GM18508 (cell line): ENCODE data around the gene ATRIP.

Experiments
- ATAC-seq: cut with Tn5 transposase; IDR thresholded peaks from one replicate; pipeline ENCODE4 v1.9.1; 2021; ENCODE audit warnings: moderate number of reproducible peaks; ENCODE audit not compliant: insufficient read depth, unreplicated experiment

ATRIP gene

GRCh38 chr3:48409291-48410201 is 37.0 kb upstream of the ATRIP start:
- no peak for ATAC-seq

- no peak for ATAC-seq
Measured at GRCh38 chr3:48410205-48411040, 36.1 kb upstream of the ATRIP start.

DNA sequence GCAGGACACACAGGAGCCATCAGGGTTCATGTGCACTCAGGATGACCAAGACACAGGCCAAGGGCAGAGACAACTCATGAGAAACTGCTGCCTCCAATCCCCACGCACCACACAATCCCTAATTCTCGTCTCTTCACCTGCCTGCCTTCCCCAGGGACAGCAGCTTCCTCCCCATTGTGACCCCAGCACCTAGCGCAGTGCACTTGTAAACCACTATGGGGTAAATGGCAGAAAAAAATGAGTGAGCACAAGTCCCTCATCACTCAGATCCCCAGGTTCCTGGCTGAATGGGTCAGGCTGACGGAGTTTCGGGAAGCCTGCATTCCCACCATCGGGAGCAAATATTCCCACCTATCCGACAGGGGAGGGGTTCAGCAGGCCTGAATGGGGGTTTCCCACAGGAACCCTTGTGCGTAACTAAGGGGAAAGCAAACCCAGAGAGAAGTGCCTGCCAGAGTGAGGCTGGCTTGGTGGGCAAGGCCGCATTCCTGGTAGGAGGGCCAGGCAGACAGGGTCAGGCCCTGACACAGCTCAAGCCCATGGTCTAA is 35.4 kb upstream of the ATRIP start:
- no peak for ATAC-seq

DNA sequence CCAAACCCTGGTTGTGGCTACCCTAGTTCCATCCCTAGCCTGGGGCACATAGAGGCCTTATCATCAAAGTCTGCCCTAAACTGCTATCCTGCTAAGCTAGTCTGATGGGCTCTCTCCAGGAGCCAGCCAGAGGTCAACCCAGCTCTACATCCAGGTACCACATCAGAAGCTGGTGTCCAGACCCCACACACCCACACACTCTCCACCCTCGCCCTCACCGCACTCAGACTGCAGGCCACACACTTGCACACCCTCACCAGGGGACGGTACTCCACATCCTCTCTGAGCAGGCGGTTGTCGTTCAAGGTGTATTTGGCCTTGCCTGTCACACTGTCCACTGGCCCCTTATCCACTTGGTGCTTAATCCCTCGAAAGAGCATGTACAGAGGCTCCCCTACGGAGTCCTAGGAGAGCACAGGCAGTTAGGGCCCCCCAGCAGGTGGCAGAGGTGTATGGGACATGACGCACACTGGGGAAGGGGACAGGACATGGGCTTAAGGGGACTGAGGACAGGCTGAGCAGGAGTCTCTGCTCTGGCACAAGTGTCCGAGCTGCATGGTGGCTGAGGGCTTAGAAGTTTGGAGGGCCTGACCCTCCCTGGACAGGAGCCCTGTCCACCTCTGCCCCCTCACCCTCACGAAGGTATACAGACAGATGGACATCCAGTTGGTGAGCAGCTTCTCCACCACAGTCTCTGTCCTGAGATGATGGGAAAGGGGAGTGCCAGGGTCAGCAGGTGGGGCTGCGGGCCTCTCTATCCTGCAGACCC is 34.7 kb upstream of the ATRIP start:
- ATAC-seq = no peak

- no peak for ATAC-seq
Measured at GRCh38 chr3:48412375-48413001, 34.0 kb upstream of the ATRIP start.

DNA sequence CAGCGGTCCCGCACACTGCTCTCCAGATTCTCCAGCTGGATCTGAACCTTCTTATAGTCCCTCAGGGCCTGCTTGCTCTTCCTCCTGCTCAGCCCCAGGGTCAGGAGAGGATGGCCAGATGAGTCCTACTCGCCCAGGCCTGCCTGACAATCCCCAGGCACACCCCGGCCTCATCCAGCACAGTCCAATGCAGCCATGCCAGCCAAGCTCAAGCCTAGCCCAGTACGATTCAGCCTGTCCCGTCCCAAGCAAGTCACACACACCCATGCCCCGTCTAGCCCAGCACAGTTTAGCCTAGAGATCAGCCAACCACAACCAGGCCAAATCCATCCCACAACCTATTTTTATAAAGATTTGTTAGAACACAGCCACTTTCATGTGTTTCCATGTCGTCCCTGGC is 33.5 kb upstream of the ATRIP start:
- no peak for ATAC-seq

DNA sequence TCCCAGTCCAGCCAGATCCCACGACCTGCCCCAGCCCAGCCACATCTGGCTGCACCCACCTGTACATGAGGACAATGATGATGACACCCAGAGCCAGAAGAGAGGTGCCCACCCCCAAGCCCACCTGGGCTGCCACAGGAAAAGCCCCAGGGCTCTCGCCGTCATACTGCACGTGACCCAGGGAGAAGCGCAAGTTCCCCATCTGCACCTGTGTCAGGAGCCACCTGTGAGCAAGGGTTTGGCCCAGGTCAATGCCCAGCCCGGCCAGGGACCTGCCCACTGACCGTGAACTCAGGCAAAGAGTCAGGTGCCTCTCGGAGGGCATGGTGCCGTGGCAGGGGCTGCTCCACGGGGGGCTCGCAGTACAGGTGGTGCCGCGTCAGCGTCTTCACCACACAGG is 32.9 kb upstream of the ATRIP start:
- no peak for ATAC-seq

- ATAC-seq = no peak
Measured at GRCh38 chr3:48414376-48415250, 31.9 kb upstream of the ATRIP start.

DNA sequence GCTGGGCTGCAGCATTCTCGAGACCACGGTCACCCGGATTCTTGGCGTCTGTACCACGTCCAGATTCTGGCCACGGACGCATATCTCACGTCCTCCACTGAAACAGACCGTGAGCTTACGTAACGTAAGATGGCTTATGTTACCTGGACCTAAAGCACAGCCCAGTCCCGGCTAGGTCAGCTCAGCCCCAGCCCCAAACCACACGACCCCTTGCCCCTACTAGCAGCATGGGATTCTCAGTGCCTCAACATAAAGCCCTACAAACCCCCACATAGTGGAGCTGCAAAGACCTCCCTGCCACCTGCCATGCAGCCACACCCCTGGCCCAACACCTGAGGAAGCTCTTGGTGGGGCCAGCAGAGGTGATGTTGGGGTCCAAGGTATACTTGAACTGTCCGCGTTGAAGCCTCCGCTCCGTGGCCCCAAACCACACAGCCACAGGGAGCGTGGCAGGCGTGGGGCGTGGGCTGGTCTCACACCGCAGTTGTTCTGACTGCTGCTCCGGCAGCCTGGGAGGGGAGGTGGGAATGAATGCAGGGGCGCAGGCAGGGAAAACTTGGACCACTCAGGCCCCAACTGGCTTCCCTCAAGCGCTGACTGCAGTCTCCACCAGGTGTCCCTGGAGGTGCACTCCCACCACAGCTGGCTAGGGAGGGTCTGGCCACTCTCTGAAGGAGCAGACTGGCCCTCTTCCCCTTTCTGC is 31.1 kb upstream of the ATRIP start:
- ATAC-seq = no peak

DNA sequence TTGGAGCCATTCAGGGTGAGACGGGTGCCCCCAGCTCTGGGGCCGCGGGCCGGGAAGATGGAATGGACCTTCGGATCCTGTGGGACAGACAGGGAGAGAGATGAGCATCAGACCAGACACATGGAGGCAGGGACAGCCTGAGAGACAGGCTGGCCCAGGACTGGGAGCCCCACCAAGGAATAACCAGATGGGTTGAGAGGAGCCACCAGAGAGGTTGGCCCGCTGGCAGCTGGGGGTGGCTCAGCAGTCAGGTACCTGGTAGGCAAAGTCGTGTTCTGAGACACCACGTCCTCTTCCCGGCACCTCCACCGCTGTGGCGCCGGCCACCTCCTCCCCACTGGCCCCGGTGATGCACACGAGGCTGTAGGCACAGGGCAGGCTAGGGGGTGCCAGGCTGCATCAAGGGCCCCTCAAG is 30.4 kb upstream of the ATRIP start:
- ATAC-seq = no peak

- ATAC-seq = no peak
Measured at GRCh38 chr3:48416546-48416945, 30.0 kb upstream of the ATRIP start.

GRCh38 chr3:48417529-48418108 is 28.9 kb upstream of the ATRIP start:
- no peak for ATAC-seq

DNA sequence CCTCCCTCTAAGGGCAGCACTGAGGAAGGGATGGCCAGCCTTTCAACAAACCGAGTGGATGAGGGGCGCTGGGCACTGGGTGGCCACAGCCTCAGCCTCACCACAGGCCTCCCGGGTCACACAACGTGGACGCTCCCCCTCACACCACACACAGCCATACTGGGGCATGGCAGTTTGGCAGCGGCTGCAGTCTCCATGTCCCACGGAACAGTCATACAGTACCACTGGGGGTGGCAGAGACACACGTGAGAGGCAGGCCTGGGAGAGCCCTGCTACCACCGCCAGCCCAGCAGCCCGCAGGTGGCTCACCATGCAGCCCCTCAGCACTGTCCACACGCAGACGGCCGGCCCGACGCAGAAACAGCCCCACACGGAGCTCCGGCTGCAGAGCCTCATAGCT is 28.4 kb upstream of the ATRIP start:
- ATAC-seq = no peak

GRCh38 chr3:48418651-48419050 is 27.9 kb upstream of the ATRIP start:
- ATAC-seq = no peak

DNA sequence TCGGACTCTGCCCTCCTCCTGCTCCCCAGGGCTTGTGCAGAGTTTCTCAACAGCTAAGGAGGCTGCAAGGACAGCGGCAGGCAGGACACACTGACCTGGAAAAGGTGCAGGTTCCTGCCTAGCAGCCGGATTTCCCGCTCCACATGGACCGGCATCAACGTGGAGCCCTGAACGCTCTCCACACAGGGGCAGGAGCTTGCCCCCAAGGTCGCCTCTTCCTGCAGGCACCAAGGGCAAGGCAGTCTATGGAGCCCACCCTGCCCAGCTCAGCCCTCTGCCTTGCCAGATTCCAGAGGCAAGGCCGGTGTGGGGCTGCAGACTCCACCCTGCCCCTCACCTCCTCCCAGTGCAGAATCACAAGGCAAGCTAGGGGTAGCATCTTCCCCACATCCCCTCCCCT is 27.4 kb upstream of the ATRIP start:
- ATAC-seq = no peak

GRCh38 chr3:48419597-48419996 is 26.9 kb upstream of the ATRIP start:
- ATAC-seq = no peak

DNA sequence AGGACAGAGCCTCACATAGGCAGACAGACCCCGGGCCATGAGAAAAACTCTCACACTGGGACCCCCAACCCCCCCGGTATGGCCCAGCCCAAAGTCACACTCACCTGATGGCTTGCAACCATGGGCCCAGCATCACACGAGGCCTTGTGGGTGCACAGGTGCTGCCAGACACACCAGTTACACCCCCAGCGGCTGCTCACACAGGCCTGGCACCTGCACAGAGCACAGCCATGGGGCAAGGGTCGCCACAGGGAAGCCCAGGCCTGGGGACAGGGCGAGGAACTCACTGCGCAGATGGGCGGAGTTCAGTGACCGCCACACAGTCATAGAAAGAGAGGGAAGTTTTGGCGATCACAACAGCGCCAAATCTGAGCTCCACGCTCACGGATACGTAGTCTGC is 26.0 kb upstream of the ATRIP start:
- no peak for ATAC-seq

DNA sequence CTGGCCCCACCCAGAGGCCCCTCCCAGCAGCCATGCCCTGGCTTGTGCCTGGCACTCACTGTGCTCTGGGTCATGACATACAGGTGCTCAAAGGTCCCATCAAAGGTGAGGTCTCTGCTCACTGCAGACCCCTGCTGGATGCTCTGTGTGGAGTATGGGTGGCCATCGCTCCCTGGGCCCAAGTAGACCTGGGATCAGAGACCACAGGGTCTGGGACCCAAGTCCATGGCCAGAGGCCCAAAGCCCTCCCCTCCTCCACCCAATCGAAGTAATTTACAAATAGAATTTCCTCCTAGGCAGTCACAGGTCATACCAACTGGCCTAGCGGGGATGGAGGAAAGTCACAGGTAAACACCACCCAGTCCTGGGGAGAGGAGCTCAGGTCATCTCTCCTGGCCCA is 24.3 kb upstream of the ATRIP start:
- ATAC-seq = no peak
